T47D (cell line): ENCODE measurements around the gene DCUN1D2.
"Not testable (repeated sequence)": the region's sequence is repeated elsewhere in the genome, so short reads cannot be mapped to it uniquely, and the experiment has no call there.

Experiments used
- DNase-seq, 2 experiments: peaks; one replicate each; pipeline versions ENCODE4 v3.0.0 to v3.0.0-alpha.2; 2011 to 2012; ENCODE audit warnings: low read depth in 1 of 2, low spot score in 1 of 2
- JUND ChIP-seq: IDR thresholded peaks from 2 replicates; pipeline ENCODE4 v1.6.1; 2012; ENCODE audit warnings: low read depth
- in situ Hi-C: cut with HindIII; loops from 2 replicates; pipeline ENCODE4 v1.10.0; 2016; ENCODE audit warnings: low sequenced_read_pairs, low pct_unique_long_range_greater_than_20kb

DCUN1D2 gene

DNA sequence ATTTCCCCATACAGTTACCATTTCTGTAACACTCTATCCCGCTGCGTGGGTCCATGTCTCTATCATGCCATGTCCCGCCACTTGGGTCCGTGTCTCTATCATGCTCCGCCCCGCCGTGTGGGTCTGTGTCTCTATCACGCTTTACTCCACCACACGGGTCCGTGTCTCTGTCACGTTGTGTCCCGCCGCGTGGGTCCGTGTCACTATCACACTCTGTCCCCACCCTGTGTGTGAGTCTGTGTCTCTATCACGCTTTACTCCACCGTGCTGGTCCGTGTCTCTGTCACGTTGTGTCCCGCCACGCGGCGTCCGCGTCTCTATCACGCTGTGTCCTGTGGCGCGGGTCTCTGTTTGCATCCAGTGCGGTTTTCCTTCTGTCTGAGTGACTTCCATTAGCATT lies 48.9 kb downstream of the DCUN1D2 start:
- DNase-seq, result no peak
- in situ Hi-C loops, result no loop called here
- no peak for TF ChIP-seq JUND

- peak in 1 of 2 experiments; percentile 42 for DNase-seq
- in situ Hi-C loops, result no loop called here
- TF ChIP-seq JUND, result no peak
Observed at GRCh38 chr13:113437408-113438010, 53.0 kb downstream of the DCUN1D2 start.

DNA sequence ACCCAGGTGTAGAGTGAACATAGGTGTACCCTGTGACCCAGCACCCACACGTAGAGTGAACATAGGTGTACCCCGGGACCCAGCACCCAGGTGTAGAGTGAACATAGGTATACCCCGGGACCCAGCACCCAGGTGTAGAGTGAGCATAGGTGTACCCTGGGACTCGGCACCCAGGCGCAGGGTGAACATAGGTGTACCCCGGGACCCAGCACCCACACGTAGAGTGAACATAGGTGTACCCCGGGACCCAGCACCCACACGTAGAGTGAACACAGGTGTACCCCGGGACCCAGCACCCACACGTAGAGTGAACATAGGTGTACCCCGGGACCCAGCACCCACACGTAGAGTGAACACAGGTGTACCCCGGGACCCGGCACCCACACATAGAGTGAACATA lies 53.6 kb downstream of the DCUN1D2 start:
- DNase-seq, in situ Hi-C loops: not testable (repeated sequence)

DNA sequence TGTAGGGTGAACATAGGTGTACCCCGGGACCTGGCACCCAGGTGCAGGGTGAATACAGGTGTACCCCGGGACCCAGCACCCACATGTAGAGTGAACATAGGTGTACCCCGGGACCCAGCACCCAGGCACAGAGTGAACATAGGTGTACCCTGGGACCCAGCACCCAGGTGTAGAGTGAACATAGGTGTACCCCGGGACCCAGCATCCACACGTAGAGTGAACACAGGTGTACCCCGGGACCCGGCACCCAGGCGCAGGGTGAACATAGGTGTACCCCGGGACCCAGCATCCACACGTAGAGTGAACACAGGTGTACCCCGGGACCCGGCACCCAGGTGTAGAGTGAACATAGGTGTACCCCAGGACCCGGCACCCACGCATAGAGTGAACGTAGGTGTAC lies 54.6 kb downstream of the DCUN1D2 start:
- in situ Hi-C loops, DNase-seq: not testable (repeated sequence)

- no peak for DNase-seq
- TF ChIP-seq JUND, result no peak
- in situ Hi-C loops, result no loop called here
Observed at GRCh38 chr13:113433391-113433916, 57.1 kb downstream of the DCUN1D2 start.

DNA sequence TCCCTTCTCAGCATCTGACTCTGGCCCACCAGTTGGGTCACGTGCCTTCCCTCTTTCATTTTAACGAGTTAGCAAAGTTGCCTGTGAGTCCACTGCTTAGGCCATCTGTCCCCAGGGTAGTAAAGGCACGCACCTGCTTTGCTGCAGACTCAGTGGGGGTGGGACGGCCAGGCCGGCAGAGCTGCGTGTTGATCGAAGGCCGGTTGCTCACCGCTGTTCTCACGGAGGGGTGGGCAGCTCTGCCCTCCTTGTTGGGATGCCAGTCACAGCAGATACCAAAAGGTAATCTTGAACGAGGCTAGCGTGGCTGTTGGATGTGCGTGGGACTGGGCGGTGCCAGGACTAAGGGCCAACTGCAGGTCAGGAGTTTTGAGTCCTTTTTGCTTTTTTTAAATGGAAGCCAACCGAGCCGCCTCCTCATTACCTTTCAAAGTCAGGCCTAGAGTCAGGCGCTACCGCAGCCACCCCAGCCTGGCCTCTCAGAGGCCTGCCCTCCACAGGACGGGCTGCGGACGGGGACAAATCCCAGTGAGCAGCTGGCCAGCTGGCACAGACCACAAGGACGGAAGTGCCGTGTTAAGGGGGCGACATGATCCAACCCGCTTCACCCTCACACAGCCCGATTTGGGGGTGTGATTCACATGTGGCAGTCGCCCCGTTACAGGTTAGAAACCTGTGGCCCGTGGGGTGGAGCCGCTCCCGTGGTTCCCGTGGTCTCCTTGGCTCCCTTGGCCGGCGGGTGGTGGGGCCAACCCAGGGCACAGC lies 57.8 kb downstream of the DCUN1D2 start:
- no peak for TF ChIP-seq JUND
- DNase-seq, result no peak
- in situ Hi-C loops, result no loop called here

DNA sequence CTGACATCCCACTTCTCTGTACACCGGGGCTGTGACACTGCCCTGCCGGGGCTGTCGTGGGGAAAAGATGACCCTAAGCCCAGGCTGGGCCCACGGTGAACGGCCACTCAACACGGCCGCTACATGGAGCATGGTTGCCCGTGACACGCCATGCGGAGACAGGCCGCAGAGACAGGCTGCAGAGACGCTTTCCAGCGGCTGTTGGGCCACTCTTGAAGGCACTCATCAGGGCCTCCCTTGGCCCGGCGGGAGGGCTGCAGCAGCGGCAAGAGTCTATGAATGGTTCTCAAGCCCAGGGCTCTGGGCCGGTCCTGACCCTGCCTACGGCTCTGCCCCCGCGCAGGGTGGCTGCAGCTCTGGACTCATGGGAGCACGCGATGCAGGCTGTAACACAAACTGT lies 59.3 kb downstream of the DCUN1D2 start:
- in situ Hi-C loops, result no loop called here
- DNase-seq, result no peak
- no peak for TF ChIP-seq JUND

DNA sequence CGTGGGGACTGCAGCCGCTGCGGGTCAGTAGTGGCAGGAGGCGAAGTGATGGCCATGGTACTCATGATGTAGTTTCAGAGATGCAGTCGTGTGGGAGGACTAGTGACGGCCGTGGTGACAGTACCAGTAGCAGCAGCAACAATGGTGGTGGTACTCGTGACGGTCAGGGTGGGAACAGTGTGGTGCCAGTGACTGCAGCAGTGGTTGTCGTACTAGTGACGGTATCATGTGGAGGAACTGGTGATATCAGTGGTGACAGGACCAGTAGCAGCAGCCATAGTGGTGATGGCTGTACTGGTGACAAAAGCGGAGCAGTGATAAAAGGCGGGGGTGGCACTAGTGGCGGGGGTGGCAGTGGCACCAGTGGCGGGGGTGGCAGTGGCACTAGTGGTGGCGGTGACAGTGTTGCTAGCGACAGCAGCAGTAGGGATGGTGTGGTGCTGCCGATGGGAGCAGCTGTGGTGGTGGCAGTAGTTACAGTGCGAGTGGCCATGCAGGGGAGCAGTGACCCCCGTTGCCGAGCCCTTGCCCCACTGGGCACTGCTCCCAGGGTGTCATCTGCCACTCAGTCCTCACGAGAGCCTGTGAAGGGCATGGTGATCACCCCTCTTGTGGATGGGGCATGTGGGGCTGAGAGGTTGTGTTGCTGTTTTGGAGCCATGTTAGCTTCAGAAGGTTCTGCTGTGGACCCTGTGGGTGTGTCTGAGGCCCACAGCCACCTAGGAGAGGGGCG lies 60.0 kb downstream of the DCUN1D2 start:
- no peak for DNase-seq
- in situ Hi-C loops, result no loop called here
- TF ChIP-seq JUND, result no peak

DNA sequence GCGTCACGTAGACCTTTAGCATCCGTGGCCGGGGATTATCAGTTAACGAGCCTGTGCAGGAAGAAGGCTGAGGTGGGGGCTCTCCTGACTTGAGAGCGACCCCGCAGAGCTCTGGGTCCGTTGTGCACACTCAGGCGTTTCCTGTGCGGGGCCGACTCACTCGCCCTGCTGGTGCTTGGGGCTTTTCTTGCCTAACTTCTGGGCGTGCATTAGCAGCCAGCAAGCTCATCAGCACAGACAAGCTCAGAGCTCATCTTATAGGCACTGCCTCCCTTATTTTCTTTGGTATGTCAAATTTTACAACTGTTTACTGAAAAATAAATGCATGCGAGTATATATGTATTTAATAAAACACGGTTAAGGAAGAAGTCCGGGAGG lies 60.9 kb downstream of the DCUN1D2 start:
- no peak for TF ChIP-seq JUND
- DNase-seq, result no peak
- in situ Hi-C loops, result no loop called here

DNA sequence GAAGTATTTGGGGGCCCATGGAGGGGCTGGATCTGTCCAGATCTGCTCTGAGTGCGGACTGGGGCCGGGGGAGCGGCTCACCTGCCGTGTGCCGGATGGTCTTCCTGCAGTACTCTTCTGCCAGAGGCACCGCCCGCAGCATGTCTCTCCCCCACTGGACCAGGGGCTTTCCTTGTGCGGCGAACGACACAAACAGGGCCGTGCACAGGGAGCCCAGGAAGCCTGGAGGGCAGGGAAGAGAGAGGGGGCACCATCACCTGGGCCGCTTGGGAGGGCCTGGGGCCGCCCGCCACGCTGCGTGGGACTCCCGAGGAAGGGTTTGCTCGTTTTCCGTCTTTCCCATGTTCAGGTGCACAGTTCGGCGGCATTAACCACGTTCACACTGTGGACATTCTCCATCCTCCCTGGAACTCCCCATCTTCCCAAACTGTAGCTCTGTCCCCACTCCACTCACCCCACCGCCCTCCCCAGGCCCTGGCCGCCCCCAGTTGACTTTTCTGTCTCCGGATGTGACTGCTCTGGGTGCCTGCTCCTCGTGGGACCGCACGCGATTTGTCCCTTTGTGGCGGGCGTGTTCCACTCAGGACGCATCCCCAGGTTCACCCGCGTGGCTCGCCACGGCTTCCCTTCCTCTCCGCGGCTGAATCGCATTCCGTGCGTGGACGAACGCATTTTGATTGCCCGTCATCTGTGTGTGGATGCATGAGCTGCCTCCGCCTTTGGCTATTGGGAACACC lies 61.5 kb downstream of the DCUN1D2 start:
- in situ Hi-C loops, result no loop called here
- DNase-seq, result no peak
- TF ChIP-seq JUND, result no peak

DNA sequence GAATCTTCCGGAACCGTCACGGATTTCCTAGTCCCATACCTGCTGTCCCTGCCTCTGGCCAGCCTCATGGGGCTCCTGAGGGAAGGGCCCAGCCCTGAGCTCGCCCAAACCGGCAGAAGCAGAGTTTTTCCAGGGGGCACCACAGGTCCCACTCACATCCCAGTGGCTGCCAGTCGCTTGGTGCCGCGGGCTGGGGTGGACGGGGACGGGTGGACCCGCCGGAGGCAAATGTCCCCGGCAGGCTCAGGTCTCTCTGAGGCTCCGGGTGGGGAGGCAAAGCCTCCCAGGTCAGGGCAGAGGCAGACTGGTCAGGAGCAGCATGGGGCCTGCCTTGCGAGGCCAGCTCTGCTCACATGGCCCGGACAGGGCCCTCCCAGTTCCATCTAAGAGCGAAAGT lies 62.0 kb downstream of the DCUN1D2 start:
- in situ Hi-C loops, result no loop called here
- DNase-seq, result no peak
- TF ChIP-seq JUND, result no peak
